Tibial nerve (tissue), 4 donors: ENCODE data around the gene TK1. TPM values are rescaled to one million over a fixed set of nuclear protein-coding genes. Genes with fewer than 3 reads are reported as not detected.

ENCODE experiments used
- DNase-seq, 2 donors: peaks; one replicate each; pipeline ENCODE4 v3.0.0-alpha.2; 2019; ENCODE audit warnings: low spot score in 2 of 2
- H3K27ac ChIP-seq, 4 donors: fragments of 200-600 bp; sonication (generic) in 3 of 4; one replicate each; pipeline ENCODE4 v1.5.1; 2017 to 2019; ENCODE audit warnings: mild to moderate bottlenecking in 1 of 4
- H3K27me3 ChIP-seq, 2 donors: fragments of 200-600 bp; sonication (generic) in 1 of 2; one replicate each; pipeline versions ENCODE4 v1.5.1 to v1.6.0; 2017 to 2019
- H3K36me3 ChIP-seq, 3 donors: fragments of 200-600 bp; sonication (generic); one replicate each; pipeline ENCODE4 v1.5.1; 2018 to 2019
- H3K4me1 ChIP-seq, 4 donors: fragments of 200-600 bp; sonication (generic) in 3 of 4; one replicate each; pipeline ENCODE4 v1.5.1; 2017 to 2019
- H3K4me3 ChIP-seq, 4 donors: fragments of 200-600 bp; sonication (generic) in 3 of 4; one replicate each; pipeline ENCODE4 v1.5.1; 2017 to 2019; ENCODE audit warnings: mild to moderate bottlenecking in 1 of 4, moderate library complexity in 1 of 4
- H3K9me3 ChIP-seq, 4 donors: fragments of 200-600 bp; sonication (generic) in 3 of 4; one replicate each; pipeline ENCODE4 v1.5.1; 2017 to 2019
- EP300 ChIP-seq, 2 donors: sonication (generic); formaldehyde crosslinking; IDR thresholded peaks; one replicate each; pipeline ENCODE4 v1.6.1; 2017; ENCODE audit warnings: antibody characterized with exemption in 2 of 2, mild to moderate bottlenecking in 1 of 2
- POLR2A ChIP-seq, 2 donors: fragments of 450-650 bp; IDR thresholded peaks; one replicate each; pipeline ENCODE4 v1.6.1; 2017; ENCODE audit warnings: antibody characterized with exemption in 2 of 2, mild to moderate bottlenecking in 2 of 2, moderate library complexity in 2 of 2
- WGBS, 2 donors: methylation state at CpG; one replicate each; pipeline ENCODE4 v1.1.5; 2018; 5-methylcytosine and 5-hydroxymethylcytosine counted together
- total RNA-seq, 4 donors: library from RNA; depleted of rRNA; stranded (reverse); fragments of >200 nt; gene quantifications; one replicate each; pipeline ENCODE4 v1.1.0, GENCODE V29; 2016
- TF ChIP-seq, protein P1 (sequence below), 5 experiments: fragments of 200-600 bp in 3 of 5; fragments of 450-650 bp in 2 of 5; sonication (generic) in 3 of 5; IDR thresholded peaks; one replicate each; pipeline ENCODE4 v1.5.1; 2016 to 2019; ENCODE audit warnings: antibody characterized with exemption in 5 of 5, mild to moderate bottlenecking in 3 of 5, moderate library complexity in 2 of 5

TK1 gene
- total RNA-seq, 4 donors from 2014 or later: 1.0 to 6.6 (median 1.6) TPM

DNA sequence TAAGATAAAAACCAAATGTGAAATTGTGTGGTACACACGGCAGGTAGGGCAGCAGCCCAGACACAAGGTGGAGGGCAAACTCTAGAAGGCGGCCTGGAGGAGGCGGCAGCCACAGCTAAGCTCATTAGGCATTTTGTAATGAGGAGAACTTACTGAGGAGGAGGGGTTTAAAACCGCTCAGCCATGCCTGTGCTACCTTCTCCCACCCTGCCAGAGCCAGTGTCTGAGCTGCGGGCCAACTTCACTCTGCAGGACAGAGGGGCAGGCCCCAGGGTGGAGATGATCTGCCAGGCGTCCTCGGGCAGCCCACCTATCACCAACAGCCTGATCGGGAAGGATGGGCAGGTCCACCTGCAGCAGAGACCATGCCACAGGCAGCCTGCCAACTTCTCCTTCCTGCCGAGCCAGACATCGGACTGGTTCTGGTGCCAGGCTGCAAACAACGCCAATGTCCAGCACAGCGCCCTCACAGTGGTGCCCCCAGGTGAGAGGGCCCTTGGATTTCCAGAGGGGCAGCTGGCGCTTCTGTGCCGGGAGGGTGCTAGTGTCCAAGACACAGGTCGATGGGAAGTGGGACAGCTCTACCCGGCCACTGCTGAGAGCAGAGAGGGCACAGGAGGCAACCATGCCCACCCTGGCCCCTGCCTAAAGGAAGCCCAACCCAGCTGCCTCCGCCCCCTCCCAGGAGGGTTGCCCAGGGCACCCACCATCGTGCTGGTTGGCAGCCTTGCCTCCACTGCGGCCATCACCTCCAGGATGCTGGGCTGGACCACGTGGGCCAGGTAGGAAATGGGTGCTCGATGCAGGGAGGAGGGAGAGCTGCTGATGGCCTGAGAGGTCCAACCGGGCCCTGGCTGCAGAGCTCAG is 22.7 kb downstream of the TK1 start:
- no peak for TF ChIP-seq POLR2A (IDR thresholded peaks at IDR 0.05)
- TF ChIP-seq, protein P1, sequence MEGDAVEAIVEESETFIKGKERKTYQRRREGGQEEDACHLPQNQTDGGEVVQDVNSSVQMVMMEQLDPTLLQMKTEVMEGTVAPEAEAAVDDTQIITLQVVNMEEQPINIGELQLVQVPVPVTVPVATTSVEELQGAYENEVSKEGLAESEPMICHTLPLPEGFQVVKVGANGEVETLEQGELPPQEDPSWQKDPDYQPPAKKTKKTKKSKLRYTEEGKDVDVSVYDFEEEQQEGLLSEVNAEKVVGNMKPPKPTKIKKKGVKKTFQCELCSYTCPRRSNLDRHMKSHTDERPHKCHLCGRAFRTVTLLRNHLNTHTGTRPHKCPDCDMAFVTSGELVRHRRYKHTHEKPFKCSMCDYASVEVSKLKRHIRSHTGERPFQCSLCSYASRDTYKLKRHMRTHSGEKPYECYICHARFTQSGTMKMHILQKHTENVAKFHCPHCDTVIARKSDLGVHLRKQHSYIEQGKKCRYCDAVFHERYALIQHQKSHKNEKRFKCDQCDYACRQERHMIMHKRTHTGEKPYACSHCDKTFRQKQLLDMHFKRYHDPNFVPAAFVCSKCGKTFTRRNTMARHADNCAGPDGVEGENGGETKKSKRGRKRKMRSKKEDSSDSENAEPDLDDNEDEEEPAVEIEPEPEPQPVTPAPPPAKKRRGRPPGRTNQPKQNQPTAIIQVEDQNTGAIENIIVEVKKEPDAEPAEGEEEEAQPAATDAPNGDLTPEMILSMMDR (IDR thresholded peaks at IDR 0.05): no peak
- no peak for TF ChIP-seq EP300 (IDR thresholded peaks at IDR 0.05)
- Histone ChIP-seq H3K9me3 (no peaks in the 10 kb centered on the region), H3K36me3 (no peaks in the 10 kb centered on the region), H3K27ac (no peak overlapping the region), H3K4me1 (peaks cover 0 to 10% (median 4%) of the 10 kb centered on the region in 4 donors), H3K27me3 (no peaks in the 10 kb centered on the region), H3K4me3 (no peak overlapping the region)
- WGBS, 2 donors: 72 to 77% methylated on average over 15 to 21 of the region's 22 CpGs
- DNase-seq: no peak

DNA sequence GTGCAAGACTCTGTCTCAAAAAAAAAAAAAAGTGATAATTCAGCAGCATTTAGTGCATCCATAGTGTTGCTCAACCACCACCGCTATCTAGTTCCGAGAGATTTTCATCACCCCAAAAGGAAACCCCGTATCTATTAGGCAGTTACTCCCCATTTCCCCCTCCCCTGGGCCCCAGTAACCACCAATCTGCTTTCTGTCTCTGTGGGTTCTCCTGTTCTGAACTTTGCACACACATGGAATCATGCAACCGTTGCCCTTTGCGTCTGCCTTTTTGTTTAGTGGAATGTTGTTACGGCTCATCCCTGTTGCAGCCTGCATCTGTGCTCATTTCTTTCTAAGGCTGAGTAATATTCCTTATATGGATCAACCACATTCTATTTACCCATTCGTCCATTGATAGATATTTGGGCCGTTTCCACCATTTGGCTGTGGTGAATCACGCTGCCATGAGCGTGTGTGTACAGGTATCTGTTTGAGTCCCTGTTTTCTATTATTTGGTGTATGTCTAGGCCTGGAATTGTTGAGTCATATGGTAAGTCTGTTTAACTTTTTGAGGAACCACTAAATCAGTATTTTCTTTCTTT is 27.2 kb downstream of the TK1 start:
- TF ChIP-seq EP300 (IDR thresholded peaks at IDR 0.05) (no peak), POLR2A (IDR thresholded peaks at IDR 0.05) (no peak)
- TF ChIP-seq, protein P1 (IDR thresholded peaks at IDR 0.05): no peak
- WGBS, 2 donors: 76 to 81% methylated on average over 10 of the region's 10 CpGs
- DNase-seq: no peak

DNA sequence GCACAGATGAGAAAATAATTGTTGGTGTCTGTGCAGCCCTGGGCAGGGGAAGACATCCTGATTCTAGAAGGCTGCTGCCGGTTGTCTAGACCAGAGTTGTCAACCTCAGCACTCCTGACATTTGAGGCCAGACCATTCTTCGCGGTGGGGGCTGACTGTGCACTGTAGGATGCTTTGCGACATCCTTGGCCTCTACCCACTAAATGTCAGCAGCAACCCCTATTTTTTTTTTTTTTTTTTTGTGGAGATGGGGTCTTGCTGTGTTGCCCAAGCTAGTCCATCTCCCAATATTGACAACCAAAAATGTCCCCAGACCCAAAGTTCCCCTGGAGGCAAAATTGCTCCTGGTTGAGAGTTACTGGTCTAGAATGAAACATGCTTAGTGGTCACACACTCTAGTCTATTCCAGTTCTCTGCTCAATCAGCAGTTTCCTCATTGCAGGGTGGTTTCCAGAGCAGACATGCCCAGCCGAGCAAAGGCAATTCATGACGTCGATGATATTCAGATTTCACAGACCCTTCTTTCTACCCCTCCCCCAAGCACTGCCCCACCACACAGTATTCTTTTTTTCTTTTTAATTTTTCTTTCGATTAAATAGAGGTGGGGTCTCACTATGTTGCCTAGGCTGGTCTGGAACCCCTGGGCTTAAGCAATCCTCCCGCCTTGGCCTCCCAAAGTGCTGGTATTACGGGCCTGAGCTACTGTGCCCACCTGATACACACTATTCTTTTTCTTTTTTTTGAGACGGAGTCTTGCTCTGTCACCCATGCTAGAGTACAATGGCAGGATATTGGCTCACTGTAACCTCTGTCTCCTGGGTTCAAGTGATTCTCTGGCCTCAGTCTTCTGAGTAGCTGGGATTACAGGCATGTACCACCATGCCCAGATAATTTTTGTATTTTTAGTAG is 31.7 kb downstream of the TK1 start:
- Histone ChIP-seq H3K27ac (no peak overlapping the region), H3K4me3 (no peak overlapping the region), H3K4me1 (peaks cover 0 to 8% (median 0%) of the 10 kb centered on the region in 4 donors), H3K36me3 (no peaks in the 10 kb centered on the region), H3K9me3 (no peaks in the 10 kb centered on the region), H3K27me3 (no peaks in the 10 kb centered on the region)
- no peak for DNase-seq
- TF ChIP-seq EP300 (IDR thresholded peaks at IDR 0.05) (no peak), POLR2A (IDR thresholded peaks at IDR 0.05) (no peak)
- TF ChIP-seq, protein P1 (IDR thresholded peaks at IDR 0.05): no peak
- 72 to 78% methylated on average over 11 of the region's 11 CpGs for WGBS, 2 donors

More for the DNA sequence above, 27.2 kb downstream of the TK1 start:
- Histone ChIP-seq H3K4me3 (no peak overlapping the region), H3K4me1 (no peaks in the 10 kb centered on the region), H3K27ac (no peak overlapping the region), H3K9me3 (no peaks in the 10 kb centered on the region), H3K27me3 (no peaks in the 10 kb centered on the region), H3K36me3 (no peaks in the 10 kb centered on the region)

DNA sequence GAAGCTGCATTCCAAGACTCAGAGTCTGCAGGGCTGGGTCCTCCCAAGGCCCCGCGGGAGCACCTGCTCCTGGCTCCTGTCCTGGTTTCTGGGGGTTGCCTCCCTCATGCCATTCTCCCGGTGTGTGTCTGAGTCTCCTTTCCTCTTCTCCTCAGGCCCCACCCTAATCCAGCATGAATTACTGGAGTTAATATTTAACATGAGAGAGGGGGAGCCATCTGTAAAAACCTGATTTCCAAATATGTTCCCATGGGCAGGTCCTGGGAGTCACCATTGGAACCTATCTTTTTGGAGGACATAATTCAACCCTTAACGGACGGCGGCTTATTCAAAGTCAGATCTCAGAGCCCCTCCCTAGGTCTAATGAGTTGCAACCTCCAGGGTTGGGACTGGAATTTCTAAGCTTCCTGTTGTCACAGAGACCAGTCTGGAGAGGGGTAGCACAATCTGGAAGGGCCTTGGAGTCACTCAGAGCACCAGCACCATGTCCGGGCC is 35.3 kb downstream of the TK1 start:
- WGBS, 2 donors: 55 to 63% methylated on average over 7 of the region's 7 CpGs
- Histone ChIP-seq H3K27ac (no peak overlapping the region), H3K36me3 (no peaks in the 10 kb centered on the region)

More for the DNA sequence above, 35.3 kb downstream of the TK1 start:
- DNase-seq: no peak
- Histone ChIP-seq H3K9me3 (no peaks in the 10 kb centered on the region), H3K27me3 (no peaks in the 10 kb centered on the region), H3K4me3 (no peak overlapping the region), H3K4me1 (peaks cover 0 to 34% (median 0%) of the 10 kb centered on the region in 4 donors)
- TF ChIP-seq, protein P1 (IDR thresholded peaks at IDR 0.05): no peak
- no peak for TF ChIP-seq EP300 (IDR thresholded peaks at IDR 0.05)
- TF ChIP-seq POLR2A (IDR thresholded peaks at IDR 0.05): no peak
